Fibroblast of skin of left biceps (primary cell): ENCODE data around the gene DDC.
"Not testable (repeated sequence)": the region's sequence is repeated elsewhere in the genome, so short reads cannot be mapped to it uniquely, and the experiment has no call there.

Source experiments
- DNase-seq, 2 experiments: peaks; one replicate each; pipeline ENCODE4 v3.0.0-alpha.2; 2013; ENCODE audit warnings: low read depth in 2 of 2

DDC gene

DNA sequence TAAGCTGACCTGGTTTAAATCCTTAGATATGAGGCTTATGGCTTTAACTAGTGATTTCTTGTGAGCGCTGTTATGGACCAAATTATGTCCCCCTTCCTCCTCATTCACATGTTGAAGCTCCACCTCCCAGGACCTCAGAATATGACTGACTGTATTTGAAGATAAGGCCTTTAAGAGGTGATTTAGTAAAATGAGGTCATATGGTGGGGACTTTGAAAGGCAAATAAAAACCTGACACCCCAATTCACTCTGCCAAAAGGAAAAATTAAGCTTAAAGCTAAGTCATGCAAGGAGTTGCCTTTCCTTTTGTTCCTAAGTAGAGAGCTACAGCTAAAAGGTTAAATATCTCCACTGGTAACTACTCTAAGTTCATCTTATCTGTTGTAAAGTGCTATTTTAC is 78.7 kb downstream of the DDC start:
- no peak for DNase-seq

DNA sequence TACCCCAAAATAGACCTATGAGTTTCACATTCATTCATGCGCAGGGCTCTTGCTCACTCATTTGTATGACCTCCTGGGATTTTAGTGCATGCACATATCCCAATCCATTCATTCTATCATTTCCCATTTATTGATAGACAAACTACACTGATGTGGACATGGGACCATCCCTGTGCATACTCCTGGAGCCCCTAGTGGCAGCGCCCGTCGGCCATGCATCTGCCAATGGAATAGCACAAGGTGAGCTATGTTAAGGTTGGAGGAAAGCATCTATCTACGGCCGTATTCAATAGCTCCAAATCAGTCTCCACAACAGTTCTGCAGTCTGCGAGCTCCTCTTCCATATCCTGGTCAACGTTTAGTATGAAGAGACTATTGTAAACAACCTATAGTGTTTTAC is 83.3 kb downstream of the DDC start:
- no peak for DNase-seq

DNA sequence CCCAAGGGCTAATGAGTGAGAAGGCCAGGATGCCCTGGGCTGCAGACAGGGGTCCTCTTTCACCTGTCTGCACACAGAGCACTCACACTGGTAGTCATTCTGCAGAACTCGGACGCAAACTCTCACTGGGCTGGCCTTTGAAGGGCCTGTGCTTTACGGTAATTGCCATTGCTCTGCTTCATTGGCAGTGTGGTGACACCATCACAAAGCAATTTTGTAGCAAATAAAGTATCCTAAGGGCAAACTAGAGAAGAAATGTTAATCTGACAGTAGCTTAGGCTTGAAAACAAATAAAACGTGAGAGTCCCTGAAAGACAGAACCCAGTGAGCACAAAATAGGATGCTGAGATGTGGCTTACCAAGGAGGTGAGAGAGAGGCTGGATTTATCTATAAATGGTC is 84.4 kb downstream of the DDC start:
- DNase-seq, result no peak

DNA sequence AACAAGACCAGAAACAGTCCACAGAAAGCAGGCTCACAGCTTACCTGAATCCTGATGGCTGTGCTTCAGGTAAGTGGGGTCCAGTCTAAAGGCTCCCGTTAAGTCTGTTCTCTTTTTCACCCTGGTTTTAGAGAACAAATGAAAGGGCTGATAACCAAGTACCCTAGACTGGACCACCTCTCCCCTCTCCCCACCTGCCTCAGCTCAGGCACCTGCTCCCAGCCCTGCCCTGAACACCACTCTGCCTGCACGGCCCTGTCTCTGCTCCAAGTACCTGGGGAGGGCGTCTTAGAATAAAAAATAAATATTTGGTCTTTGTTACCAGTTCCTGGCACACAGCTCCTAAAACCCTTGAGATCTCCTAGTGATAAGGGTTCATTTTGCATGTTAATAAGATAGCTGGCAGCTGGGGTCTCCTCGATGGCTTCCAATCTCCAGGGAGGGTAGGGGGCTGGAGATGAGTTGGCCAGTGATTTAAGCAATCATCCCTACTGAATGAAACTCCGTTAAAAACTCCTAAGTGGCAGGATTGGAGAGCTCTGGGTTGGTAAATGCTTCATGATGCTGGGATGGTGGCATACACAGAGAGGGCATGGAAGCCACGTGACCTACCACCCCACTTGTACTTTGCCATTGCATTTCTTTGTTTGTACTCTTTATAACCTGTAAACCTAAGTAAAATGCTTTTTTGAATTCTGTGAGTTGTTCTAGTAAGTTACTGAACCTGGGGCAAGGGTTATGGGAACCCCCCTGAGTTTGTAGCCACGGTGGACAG is 85.3 kb downstream of the DDC start:
- DNase-seq, result no peak

DNA sequence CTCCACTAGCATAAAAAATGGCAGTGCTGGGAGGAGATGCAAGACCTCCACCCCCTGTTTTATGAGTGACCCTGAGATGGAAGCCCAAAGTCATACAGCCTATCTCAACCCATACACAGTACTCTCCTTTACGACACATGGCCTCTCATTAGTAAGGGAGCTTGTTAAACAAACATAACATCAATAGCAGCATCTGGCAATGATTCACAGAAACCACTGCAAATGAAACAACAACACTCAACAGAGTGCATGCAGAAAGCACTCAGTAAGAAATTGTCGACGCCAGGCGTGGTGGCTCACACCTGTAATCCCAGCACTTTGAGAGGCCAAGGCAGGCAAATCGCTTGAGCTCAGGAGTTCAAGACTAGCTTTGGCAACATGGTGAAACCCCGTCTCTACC is 87.6 kb downstream of the DDC start:
- DNase-seq, result no peak

DNA sequence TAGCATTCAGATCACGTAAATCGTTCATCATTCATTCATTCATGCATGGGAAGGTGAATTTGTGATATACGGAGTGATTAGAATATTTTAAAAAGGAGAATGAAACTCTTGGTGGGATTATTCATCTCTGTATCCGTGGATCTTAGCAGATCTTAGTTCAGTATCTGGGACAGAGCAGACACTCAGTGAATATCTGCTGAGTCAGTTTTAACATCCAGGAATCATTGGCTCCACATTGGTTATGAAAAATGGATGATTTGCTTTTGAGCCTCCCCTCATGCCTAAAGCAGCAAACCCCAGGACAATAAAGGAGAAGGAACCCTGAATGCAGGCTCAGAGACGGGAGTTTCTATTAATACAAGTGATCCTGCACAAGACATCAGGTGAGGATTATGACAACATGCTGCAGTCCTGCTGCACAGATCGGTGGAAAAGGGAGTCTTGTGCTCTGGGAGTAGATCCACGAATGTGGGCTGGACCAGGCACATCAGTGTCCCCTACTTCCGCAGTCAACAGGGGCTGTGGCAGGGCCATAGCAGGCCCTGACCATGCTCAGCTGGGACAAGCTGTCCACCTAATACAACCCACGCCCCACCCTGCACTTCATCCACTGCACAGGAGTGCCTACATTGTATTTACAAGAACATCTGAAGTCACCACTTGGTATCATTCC is 88.1 kb downstream of the DDC start:
- no peak for DNase-seq

DNA sequence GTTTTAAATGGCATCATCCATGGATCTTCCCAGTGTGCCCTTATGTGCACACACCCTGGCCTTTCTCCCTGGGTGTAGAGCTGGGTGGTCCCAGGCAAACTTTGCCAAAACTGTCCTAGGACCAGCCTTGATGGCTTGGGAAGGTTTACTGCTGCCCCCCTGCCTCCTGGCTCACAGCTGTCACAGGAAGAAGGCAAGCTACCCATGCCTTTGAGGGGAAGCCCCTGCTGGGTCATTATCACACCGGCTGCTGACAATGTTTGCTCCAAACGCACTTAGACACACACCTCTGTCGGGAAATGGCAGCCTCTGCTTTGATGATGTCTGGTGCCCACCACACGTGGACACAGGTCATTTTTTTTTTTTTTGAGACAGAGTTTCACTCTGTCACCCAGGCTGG is 89.9 kb downstream of the DDC start:
- DNase-seq, result no peak

DNA sequence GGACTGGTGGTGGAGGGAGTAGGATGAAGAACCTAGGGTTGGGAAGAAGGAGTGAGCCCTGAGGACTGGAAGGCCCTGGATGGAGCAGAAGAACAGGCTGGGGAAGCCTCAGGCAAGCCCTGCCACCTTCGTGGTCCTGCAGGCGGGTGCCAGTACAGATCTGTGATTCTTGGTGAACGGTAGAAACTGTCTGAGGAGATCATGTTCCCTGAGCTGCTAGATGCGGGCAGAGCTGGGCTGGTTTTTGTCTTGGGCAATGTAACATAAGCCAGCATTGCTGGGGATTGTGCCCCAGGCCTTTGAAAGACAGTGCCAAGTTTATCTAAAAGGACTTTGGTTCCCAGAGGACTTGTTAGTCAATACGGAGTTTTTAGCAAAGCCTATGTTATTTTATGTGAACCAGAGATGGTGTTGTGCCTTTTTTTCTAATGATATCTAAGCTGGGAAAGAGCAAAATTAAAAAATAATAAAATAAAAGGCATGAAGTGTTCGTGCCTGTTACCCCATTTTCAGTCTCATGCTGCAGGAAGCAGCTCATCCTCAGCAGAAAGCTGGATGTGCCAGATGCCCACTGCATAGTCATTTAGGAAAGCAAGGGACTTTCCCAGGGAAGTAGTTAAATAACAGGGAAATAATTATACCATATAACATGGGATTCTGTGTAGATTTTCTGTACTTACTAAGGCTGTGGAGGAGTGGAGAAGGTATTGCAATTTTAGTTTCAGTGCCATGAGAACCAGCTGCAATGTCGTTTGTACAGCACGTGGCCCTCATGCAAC is 90.6 kb downstream of the DDC start:
- no peak for DNase-seq

DNA sequence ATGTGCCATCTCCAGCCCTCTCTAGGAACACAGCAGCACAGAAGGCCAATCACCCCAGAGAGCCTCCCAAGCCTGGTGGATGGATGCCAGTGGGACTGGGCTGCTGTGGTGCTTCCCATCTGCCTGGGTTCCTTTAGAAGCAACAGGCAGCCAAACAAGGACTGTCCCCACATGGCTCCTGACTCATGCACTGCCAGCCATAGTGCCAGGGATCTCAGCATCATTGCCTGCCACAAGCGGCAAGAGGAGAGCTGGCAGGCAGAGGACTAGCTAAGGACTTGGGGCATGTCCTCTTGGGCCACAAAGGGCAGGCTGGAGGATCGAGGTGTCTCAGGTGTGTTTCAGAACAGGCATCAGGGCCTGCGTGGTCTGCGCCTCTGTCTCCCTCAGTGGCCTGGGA is 91.7 kb downstream of the DDC start:
- DNase-seq, result no peak

DNA sequence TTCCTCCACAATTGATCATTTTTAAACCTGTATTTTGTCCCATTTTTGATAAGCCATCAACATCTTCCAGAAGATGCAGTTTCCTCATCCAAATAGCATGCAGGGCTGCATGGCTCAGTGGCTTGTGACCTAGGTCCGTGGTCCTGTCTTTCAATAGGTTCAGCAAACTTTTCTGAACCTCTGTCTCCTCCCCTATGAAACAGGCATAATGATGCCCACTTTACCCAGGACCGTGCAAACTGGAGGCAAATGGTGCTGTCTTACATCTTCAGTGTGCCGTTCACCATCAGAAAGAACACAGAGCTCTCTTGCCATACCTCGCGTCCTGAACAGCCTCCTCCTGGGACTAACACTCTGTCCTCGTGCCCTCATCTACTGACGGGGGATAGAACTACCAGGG is 92.8 kb downstream of the DDC start:
- no peak for DNase-seq

DNA sequence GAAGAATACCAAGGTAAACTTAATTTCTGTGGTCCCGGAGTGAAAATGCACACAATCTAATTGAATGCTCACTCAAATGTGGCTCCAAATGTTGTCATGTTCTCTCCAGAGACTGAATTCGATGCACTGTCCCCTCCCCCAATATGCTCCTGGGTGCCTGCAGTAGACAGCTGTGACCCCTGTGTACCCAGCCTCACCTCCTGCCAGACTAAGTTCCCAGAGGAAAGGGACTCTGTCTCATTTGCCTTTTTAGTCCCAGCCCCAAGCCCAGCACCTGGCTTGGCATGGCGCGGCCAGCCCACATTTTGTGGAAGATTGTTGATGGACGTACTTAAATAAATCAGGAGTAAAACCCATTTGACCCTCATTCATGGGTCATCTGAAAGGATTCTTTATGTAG is 93.2 kb downstream of the DDC start:
- no peak for DNase-seq

DNA sequence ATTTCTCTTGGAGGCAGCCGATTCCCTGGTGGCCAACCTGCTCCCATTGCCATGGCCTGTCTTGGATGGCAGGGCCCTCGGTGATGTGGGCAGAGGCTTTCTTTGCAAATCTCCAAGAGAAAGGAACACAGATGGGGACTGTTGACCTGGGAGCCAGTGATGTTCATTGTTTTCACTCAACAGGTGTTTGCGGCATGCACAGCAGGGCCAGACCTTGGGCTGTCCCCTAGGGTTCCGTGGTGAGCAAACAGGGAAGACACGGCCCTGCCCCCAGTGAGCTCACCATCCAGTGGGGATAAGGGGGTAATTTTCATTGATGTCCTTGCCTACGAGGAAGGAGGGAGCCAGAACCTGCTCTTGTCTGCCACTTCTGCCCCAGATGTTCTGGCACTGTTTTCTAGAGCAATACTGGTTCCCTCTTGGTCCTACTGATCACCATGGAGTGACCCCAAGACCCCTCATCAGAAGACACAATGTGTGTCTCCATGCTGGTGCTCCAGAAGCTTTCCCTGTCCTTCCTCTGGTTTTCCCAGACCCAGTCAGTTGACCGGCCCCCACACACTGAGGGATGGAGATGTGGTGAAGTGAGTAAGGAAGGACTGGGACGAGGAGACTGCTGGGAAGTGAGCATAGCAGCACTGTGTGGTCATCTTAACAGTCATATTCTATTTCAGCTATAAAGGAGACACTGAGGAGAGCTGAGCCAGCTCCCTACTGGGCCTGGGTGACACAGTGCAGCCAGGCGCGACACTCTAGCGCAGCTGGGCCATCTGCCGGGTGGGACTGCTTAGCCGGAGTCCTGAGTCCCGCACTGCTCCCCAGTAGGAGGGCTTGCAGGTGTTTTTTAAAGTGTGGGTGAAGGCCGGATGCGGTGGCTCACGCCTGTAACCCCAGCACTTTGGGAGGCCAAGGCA is 94.7 kb downstream of the DDC start:
- DNase-seq, result no peak

DNA sequence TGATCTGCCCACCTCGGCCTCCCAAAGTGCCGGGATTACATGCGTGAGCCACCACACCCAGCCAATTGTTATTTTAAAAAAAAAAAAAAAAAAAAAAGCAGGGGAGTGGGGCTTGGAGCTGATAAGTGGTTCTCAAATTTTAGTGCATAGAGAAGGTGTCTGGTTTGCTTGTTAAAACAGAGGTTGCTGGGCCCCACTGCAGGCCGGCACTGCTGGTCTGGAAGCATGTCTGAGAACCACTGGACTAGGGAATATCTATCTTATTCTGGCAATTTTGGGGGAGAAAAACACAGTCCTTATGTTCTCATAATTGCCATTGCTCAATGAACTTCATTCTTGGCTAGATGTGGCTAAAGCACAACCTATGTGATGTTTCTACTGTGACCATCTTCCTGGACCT is 96.0 kb downstream of the DDC start:
- DNase-seq, result no peak

DNA sequence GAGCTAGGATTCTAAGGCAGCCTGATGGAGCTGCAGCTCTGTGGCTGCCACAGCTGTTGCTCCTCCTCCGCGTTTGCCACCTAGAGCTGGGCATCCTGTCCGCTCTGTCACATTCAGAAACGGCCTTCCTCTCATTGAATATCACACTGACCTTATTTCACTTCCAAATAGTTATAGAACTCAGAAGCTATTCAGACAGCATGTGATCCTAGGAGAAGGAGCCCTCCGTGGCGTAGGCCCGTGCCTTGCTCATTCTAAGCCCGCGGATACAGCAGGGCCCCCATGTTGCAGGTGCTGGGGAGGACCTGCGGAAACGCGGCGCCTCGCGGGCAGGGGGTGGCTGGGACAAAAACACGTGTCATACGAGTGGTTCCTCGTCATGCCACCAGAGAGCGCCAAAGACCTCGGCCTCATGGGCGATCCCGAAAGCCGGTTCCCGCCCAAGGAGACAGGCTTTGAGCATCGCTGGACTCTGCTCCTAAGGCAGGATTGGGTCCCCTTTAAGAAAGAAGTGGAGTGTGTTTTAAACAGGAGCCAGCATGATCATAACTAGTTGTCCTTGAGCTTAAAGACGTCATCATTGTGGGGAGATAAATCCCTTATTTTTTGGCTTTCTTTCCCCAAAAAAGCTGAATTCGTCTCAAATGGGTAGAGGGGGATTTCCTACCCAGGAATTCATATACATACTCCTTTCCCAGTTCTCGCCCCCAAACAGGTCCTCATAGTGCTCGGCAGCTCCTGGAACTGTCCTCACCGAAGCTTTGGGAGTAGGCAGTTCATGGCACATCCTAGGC is 97.2 kb downstream of the DDC start:
- peak in 1 of 2 experiments; percentile 6 for DNase-seq

DNA sequence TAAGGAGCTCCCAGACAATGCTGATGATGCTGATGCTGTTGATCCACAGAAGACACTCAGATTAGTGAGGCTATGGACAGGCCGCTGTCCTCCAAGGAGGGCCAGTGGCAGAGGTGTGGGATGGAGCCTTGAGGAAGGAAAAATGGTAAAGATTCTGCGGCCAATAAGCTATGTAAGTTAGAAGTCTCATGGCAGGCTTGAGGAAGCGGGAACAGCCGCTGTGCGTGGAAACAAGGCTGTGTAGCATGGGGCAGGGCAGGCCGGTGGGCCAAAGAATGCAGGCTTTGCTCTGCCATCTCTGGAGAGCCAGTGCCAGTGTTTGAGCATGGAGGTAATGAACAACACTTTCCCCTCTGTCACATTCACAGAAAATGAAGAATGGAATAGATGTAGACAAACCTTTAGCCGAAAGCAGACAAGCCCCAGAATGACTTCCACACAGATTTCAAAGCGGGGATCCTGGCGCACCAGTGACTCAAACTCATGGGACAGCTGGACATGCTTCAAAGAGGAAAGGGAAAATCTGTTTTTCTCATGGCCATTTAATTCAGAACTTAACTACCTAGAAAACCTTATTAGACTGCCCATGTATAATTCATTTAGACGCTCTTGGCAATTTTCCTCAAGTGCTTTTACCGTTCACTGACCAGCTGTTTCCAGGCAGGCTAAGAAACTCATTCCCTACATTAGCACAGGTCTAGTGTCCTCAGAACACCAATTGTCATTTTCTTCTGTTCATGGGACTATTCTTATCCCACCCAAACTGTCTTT is 98.2 kb downstream of the DDC start:
- no peak for DNase-seq

DNA sequence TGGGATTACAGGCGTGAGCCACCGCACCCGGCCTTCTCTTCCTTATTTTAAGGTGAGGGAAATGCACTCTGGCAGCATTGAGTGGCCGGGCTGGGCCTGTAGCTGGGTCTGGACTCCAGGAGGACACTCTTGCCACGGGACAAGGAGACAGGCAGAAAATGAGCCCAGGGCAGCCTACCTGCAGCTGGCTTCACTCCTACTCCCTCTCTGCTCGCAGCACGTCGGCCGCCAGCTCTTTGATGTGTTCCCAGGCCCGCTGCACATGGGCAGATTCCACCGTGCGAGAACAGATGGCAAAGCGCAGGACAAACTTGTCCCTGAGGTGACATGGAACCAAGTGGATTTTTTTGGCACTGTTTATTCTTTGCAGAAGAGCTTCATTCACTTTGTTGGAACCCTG is 102.2 kb downstream of the DDC start:
- no peak for DNase-seq

DNA sequence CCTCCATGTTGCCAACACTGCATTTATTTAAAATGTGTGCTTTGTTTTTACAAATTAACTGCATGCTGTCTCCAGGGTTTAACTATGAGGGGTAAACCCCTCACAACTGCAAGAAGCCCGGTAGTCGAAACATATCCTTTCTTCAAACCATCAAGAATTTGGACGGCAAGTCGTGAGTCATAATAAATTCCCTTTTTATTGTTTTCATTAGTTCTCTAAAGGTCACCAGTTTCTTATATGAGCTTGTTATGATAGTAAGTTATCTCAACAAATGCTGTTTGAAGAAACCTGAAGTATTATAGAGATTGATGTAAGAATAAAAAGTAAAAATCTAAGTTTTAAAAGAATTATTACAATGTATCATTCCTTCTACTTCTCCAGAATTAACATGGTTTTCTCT is 102.8 kb downstream of the DDC start:
- no peak for DNase-seq

DNA sequence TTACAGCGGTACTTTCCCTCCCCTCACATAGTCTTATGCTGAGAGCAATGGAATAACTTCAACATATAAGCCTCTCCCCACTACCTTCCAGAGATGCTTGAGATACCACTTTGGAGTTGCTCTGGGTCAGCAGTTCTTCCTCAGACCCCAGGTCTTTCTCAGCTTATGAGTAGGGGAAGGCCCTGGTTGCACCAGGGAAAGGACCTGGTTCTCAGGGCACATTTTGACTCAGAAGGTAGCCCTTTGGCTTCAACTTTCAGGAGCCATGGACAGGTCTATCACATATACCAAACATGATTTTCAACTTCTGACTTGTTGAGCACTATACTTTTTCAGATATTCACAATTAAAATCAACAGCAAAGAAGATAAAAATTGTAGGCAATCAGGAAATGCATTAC is 103.5 kb downstream of the DDC start:
- no peak for DNase-seq

DNA sequence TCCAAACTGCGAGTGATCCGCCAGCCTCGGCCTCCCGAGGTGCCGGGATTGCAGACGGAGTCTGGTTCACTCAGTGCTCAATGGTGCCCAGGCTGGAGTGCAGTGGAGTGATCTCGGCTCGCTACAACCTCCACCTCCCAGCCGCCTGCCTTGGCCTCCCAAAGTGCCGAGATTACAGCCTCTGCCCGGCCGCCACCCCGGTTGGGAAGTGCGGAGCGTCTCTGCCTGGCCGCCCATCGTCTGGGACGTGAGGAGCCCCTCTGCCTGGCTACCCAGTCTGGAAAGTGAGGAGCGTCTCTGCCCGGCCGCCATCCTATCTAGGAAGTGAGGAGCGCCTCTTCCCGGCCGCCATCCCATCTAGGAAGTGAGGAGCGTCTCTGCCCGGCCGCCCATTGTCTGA is 106.0 kb downstream of the DDC start:
- not testable (repeated sequence) for DNase-seq

DNA sequence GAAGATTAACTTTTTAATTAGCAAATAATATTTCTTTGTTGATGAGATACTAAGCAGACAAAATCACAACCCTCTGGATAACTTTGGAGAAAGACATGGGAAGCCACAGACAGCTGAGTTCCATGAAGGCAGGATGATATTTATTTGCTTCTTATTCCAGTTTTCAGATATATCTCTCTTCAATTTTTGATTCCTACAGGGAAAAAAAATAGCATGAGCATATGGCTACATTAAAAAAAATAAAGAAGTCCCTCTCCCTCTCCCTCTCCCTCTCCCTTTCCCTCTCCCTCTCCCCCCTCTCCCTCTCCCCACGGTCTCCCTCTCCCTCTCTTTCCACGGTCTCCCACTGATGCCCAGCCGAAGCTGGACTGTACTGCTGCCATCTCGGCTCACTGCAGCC is 106.6 kb downstream of the DDC start:
- DNase-seq, result not testable (repeated sequence)
